Stimulated activated CD4-positive, alpha-beta T cell treated with anti-CD3 and anti-CD28 coated beads, Interleukin-2, amount 100 ng/mL, for 48 hours (primary cell): ENCODE data around the gene RAVER2.

Experiments
- DNase-seq, 2 donors: peaks; one replicate each; pipeline ENCODE4 v3.0.0-alpha.2; 2020

The RAVER2 gene

GRCh38 chr1:64880449-64880848, 135.6 kb downstream of the RAVER2 start:
- DNase-seq, result no peak

- DNase-seq, result no peak
Observed at GRCh38 chr1:64881281-64881680, 136.4 kb downstream of the RAVER2 start.
